Measurements from ENCODE around the gene OGFOD2.

Gene OGFOD2

DNA sequence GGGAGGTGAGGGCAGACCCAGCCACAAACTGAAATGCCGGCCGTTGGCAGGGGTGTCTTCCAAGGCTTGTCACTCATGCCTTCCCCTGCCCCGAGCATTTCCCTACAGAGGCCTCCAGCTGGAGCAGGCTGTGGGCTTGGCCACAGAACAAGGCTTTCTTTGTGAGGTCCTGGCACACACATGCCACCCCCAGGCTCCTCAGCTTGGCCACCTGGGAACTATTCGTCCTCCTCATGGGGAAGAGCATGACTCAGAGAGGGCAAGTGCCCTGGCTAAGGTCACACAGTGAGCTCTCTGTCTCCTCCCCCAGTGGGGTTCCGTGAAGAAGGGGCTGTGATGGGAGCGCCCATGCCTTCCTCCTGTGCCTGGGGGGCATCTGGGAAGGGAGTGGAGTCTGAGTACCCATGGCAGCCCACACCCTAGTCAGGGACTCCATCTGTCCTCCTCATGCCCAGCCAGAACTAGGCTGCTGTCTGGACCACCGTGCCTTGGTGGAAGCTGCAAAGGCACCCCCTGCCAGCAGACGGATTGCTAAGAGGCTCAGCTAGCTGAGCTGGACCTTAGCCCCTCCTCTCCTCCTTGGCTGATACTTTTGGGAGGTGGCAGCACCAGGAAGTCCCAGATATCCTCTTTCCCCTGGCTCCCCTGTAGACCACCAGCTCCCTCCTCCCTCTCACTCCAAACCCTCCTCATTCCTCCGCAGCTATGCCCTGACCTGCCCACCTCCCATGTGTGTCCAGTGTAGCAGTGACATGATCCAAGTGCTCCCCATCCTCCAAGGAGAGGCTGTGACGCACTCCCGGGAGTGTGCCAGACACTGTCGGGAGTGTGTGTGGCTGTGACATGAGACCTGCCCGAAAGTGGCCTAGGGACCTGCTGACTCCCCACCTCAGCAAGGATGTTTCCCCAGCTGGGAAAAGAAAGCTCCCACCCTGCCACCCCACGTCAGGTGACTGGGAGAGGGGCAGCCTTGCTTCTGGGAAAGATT, 30.1 kb upstream of the OGFOD2 start:
- DNase-seq (ENCODE audit: low read depth), result no peak
- H3K4me3 ChIP-seq (ENCODE audit: low read depth, low read length), result no peak overlapping the region
- TF ChIP-seq, protein P1, sequence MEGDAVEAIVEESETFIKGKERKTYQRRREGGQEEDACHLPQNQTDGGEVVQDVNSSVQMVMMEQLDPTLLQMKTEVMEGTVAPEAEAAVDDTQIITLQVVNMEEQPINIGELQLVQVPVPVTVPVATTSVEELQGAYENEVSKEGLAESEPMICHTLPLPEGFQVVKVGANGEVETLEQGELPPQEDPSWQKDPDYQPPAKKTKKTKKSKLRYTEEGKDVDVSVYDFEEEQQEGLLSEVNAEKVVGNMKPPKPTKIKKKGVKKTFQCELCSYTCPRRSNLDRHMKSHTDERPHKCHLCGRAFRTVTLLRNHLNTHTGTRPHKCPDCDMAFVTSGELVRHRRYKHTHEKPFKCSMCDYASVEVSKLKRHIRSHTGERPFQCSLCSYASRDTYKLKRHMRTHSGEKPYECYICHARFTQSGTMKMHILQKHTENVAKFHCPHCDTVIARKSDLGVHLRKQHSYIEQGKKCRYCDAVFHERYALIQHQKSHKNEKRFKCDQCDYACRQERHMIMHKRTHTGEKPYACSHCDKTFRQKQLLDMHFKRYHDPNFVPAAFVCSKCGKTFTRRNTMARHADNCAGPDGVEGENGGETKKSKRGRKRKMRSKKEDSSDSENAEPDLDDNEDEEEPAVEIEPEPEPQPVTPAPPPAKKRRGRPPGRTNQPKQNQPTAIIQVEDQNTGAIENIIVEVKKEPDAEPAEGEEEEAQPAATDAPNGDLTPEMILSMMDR (IDR thresholded peaks at IDR 0.05; ENCODE audit: insufficient read depth, low read depth, low read length, missing control alignments), result no peak

DNA sequence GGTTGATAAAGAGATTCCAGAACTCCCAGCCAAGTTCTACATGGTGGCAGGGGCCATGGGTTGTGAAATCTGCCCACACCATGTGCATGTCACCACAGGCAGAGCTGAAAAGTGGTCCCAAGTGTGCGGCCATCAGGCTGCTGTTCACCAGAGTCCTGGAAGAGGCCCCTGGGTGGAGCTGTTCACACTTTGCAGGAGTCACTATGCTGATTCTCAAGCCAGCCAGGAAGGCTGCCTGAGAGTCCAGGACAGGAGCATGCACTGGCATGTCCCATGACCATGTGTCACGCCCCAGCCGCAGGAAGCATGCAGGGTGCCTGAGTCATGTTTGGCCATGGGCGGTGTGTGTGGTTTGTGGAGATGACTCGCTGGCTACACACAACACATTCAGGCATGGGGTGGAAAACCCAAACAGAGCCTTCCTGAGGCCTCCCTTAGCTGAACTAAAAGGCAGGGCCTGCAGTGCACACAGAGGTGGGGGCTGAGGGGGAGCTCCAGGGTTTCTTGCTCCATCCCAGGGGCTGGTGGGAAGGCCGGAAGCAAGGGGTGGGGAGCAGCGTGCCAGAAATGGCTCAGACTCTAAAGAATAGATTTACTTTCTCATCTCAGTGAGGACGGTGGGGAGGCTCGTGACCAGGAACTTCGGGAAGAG, 28.2 kb upstream of the OGFOD2 start:
- TF ChIP-seq, protein P1 (IDR thresholded peaks at IDR 0.05; ENCODE audit: insufficient read depth, low read depth, low read length, missing control alignments), result peak; percentile 10
- no peak overlapping the region for H3K4me3 ChIP-seq (ENCODE audit: low read depth, low read length)
- DNase-seq (ENCODE audit: low read depth), result peak; percentile 88

DNA sequence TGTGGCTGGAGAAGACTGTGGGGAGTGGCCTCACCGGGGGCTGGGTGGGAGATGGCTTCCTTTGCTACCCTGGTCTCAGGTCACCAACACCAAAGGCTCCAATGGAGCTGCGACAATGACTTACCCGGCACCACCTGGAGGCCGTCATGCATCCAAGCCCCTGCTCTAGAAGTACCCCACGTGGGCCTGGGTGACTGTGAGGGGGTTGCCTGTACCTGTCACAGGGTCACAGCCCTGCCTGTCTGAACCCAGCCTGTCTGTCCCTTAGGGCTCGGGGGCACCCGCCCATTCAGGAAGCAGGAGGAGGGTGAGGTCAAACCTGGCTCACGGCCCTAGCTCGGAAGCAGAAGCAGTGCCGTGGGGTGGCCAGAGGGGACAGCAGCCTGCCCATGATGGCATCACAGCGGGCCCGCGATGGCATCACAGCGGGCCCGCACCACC, 27.7 kb upstream of the OGFOD2 start:
- H3K4me3 ChIP-seq (ENCODE audit: low read depth, low read length), result no peak overlapping the region
- DNase-seq (ENCODE audit: low read depth), result no peak
- TF ChIP-seq, protein P1 (IDR thresholded peaks at IDR 0.05; ENCODE audit: insufficient read depth, low read depth, low read length, missing control alignments), result no peak

DNA sequence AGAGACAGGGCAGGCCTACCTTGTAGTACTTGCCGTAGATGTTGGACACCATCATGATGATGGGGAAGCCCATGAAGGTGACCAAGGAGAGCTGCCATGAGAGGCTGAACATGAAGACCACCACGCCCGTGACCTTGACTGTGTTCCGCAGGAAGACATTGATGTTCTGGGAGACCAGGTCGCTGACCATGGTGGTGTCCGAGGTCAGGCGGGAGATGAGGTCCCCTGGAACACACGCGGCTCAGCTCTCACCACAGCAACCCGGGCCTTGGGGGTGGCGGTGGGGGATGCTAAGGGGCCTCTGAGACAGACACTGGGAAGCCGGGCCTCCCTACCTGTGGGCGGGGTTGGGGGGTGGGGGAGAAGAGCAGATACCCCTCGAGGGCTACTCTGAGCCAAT, 26.4 kb upstream of the OGFOD2 start:
- H3K4me3 ChIP-seq (ENCODE audit: low read depth, low read length), result no peak overlapping the region
- TF ChIP-seq, protein P1 (IDR thresholded peaks at IDR 0.05; ENCODE audit: insufficient read depth, low read depth, low read length, missing control alignments), result no peak
- DNase-seq (ENCODE audit: low read depth), result no peak

DNA sequence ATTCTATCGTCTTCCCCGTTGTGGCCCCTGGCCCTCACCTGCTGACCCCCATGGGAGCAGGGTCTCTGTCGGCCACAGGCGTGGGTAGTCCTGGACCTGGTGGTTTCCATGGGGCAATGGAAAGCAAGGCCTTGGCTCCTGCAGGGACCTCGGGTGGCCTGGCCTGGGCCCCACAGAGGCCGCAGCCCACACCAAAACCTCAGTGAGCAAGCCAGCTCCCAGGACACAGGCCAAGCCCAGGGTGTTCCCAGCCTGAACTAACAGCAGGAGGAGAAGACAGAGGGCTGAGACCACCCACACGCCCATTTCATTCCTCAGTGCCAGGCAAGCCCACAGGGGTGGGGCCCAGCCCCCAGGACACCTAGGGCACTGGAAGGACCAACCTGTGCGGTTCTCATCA, 25.6 kb upstream of the OGFOD2 start:
- H3K4me3 ChIP-seq (ENCODE audit: low read depth, low read length), result no peak overlapping the region
- DNase-seq (ENCODE audit: low read depth), result no peak
- TF ChIP-seq, protein P1 (IDR thresholded peaks at IDR 0.05; ENCODE audit: insufficient read depth, low read depth, low read length, missing control alignments), result no peak

DNA sequence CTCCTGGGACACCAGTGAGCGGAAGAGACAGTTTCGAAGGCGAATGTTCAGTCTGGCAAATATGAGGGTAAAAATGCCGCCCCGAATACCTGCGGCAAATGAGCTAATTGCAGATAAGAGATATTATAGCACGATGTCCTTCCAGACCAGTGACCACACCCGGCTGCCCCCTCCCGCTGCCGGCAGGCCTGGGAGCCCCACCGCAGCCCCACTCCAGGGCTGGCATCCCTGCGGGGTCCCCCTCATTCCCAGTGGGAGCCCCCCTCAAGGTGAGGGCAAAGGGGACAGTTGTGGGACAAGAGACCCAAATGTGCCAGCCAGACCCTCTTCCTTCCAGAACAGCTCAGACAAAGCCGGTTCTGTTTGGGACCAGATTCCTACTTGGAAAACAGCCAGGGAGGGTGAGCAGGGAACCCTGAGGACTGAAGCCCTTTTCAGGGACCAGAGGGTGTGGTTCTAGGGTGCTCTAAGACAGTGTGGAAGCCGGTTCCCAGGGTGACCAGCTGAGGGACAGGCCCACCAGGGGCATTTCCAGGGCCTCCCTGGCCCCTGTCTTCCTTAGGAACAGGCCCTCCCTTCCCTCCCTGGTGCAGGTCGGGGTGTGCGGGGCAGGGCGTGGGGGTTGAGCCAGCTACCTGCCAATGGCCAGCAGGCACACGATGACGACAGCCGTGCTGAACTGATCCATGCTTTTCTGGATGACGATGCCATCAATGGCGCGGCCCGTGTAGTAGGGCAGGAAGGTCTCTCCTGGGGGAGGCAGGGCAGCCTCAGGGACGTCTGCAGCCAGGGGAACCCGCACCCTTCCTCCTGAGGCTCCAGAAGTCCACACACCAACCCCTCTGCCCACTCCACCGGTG, 25.0 kb upstream of the OGFOD2 start:
- TF ChIP-seq, protein P1 (IDR thresholded peaks at IDR 0.05; ENCODE audit: insufficient read depth, low read depth, low read length, missing control alignments), result no peak
- no peak for DNase-seq (ENCODE audit: low read depth)
- no peak overlapping the region for H3K4me3 ChIP-seq (ENCODE audit: low read depth, low read length)

Data from GM12865 (cell line).